CD4-positive, alpha-beta T cell treated with Interleukin-17A for 1 hour (primary cell): ENCODE measurements around the gene SEC61A1.

Source experiments
- DNase-seq: peaks from one replicate; pipeline ENCODE4 v3.0.0-alpha.2; 2020

The SEC61A1 gene

GRCh38 chr3:128060473-128061381 lies 8.5 kb downstream of the SEC61A1 start:
- DNase-seq, result no peak

DNA sequence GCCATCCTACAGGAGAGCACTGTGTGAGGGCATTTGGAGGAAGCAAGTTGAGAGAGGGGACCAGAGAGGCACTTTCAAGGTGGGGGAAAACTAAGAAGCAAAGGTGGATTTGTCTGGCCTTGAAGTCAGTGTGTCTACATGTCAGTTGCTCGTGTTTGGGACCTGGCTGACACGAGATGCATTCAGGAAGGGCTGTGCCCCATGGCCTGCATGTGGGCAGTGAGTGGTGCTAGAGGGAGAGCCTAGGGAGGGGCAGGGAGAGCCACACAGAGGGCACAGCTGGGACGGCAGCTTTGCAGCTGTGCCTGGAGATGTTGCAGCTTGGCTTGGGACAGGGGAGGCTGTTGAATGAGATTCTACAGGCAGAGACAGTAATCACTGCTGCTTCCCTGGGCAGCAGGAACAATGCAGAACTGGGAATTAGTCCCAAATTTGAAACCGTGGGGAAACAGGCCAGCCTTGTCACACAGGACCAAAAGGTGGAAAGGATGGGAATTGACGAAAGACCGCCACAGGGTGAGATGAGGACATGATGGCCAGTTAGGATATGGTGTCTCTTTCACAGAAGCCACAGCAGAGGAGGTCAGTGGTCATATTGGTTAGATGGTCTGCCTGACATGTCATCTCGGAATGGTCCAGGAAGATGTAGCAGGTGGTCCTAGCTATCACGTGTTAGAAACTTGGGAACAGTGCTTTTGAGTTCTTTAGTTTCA lies 10.0 kb downstream of the SEC61A1 start:
- no peak for DNase-seq

GRCh38 chr3:128063865-128064264 lies 11.6 kb downstream of the SEC61A1 start:
- DNase-seq, result no peak

- DNase-seq, result no peak
Measured at GRCh38 chr3:128064962-128065361, 12.7 kb downstream of the SEC61A1 start.

GRCh38 chr3:128066114-128066513 lies 13.9 kb downstream of the SEC61A1 start:
- DNase-seq, result no peak

DNA sequence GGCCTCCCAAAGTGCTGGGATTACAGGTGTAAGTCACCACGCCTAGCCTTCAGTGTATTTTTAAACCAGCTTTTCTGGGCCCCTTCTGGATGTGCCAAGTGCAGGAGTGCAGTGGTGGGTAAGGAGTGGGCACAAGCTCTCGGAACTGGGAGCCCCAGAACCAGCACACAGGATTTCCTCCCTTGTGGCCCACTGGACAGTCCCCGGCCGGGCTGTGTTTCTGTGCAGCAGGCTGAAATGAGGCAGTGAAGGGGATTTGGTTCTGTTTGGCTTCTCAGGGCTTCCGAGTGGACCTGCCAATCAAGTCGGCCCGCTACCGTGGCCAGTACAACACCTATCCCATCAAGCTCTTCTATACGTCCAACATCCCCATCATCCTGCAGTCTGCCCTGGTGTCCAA lies 14.4 kb downstream of the SEC61A1 start:
- no peak for DNase-seq

DNA sequence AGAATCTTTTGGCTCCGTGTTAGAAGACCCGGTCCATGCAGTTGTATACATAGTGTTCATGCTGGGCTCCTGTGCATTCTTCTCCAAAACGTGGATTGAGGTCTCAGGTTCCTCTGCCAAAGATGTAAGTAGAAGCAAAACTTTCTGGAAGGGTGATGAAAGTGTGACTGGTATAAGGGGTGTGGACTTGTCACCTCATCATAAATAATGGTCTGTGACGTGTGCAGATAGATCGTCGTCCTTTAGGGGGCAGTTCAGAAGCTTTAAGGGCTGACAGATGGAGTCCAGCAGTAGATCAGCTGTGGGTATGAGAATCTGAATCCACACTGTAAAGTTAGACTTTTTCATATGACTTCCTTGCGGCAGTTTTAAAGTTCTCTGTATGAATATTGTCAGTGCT lies 15.3 kb downstream of the SEC61A1 start:
- DNase-seq, result no peak

DNA sequence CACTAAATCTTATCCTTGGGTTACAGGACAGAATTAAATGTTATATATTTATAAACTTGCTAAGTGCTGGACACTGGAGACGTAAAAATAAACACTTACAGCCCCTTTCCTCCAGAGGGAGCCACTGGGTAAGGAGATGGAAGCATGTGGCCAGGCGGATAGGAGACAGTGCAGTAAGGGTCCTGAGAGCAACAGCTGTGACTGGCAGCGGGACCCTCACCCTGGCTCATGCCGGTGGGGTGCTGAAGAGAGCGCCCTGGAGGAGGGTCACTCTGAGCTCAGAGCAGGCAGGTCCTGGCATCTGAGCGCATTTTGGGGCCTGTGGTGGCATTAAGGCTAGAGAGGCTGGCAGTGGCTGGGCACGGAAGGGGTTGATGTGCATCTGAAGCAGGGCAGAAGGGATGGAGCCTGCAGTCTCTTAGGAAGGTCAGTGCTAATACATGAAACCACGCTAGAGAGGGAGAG lies 16.0 kb downstream of the SEC61A1 start:
- peak; percentile 57 for DNase-seq

DNA sequence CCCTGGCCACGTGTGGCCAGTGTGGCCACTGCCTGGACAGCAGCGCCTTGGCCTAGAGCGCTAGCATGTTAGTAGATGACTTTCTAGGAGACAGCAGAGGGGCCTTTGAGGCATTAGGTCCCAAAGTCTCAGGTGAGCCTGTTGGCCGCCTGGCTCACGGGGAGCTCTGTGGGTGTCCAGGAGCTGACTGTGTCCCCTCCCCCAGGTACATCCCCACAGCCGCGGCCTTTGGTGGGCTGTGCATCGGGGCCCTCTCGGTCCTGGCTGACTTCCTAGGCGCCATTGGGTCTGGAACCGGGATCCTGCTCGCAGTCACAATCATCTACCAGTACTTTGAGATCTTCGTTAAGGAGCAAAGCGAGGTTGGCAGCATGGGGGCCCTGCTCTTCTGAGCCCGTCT lies 17.0 kb downstream of the SEC61A1 start:
- no peak for DNase-seq

DNA sequence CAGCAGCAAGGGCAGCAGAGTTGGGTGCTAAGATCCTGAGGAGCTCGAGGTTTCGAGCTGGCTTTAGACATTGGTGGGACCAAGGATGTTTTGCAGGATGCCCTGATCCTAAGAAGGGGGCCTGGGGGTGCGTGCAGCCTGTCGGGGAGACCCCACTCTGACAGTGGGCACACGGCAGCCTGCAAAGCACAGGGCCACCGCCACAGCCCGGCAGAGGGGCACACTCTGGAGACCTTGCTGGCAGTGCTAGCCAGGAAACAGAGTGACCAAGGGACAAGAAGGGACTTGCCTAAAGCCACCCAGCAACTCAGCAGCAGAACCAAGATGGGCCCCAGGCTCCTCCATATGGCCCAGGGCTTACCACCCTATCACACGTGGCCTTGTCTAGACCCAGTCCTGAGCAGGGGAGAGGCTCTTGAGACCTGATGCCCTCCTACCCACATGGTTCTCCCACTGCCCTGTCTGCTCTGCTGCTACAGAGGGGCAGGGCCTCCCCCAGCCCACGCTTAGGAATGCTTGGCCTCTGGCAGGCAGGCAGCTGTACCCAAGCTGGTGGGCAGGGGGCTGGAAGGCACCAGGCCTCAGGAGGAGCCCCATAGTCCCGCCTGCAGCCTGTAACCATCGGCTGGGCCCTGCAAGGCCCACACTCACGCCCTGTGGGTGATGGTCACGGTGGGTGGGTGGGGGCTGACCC lies 18.8 kb downstream of the SEC61A1 start:
- DNase-seq, result no peak

- DNase-seq, result no peak
Measured at GRCh38 chr3:128071771-128072453, 19.7 kb downstream of the SEC61A1 start.

DNA sequence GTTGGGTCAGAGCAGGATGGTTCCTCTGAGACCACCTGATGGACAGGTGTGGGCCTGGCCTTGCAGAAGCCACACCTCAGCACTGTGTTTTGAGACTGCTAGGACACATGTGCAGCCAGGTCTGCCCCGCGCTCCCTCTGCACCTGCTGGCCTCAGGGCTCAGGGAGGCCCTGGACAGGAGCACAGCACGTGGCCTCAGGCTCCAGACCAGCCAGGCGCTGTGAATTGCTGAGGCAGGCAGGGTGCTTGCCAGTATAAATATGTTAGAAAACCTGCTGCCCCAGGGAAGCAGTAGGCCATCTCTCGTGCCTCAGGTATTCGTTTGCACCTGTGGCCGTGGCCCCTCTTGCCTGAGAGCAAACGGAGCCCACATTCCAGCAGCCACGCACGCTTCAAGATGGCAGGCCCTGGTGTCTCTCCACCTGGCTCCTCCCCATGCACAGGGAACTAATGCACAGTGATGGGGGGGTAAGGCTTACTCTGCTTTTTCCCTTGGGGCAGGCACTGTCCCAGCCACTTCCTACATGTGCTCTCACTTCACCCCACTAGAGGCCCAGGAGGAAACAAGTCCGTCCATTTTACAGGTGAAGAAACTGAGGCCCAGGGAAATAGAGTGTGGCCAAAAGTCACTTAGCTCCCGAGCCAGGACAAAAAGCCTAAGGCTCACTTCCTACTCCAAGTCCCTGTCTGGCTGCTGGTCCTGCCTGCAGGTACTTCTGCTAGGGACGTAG lies 20.4 kb downstream of the SEC61A1 start:
- no peak for DNase-seq

DNA sequence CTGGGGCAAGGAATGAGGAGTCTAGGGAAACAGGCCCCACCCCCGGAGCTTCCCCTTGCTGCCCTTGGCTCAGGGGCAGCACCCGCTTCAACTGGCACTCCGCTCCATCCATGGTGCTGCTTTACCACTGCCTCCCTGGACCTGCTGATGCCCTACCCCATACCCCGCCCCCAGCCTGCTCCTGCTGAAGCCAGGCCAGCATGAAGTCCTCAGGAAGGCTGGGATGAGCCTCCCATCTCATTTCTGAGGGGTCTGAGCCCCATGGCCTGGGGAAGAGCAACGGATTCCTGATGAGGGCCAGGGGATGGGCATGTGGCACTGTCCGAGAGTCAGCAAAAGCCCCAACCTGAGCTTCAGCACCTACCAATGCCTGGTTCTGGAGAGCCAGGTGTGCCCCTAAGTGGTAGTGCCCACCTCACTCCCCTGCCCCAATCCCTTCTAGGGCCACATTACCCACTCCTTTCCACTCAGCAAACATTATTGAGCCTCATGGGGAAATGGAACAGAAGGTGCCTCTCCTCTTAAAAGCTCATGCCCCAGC lies 21.0 kb downstream of the SEC61A1 start:
- DNase-seq, result no peak

GRCh38 chr3:128073807-128074206 lies 21.6 kb downstream of the SEC61A1 start:
- DNase-seq, result no peak

GRCh38 chr3:128074851-128075521 lies 22.7 kb downstream of the SEC61A1 start:
- no peak for DNase-seq

DNA sequence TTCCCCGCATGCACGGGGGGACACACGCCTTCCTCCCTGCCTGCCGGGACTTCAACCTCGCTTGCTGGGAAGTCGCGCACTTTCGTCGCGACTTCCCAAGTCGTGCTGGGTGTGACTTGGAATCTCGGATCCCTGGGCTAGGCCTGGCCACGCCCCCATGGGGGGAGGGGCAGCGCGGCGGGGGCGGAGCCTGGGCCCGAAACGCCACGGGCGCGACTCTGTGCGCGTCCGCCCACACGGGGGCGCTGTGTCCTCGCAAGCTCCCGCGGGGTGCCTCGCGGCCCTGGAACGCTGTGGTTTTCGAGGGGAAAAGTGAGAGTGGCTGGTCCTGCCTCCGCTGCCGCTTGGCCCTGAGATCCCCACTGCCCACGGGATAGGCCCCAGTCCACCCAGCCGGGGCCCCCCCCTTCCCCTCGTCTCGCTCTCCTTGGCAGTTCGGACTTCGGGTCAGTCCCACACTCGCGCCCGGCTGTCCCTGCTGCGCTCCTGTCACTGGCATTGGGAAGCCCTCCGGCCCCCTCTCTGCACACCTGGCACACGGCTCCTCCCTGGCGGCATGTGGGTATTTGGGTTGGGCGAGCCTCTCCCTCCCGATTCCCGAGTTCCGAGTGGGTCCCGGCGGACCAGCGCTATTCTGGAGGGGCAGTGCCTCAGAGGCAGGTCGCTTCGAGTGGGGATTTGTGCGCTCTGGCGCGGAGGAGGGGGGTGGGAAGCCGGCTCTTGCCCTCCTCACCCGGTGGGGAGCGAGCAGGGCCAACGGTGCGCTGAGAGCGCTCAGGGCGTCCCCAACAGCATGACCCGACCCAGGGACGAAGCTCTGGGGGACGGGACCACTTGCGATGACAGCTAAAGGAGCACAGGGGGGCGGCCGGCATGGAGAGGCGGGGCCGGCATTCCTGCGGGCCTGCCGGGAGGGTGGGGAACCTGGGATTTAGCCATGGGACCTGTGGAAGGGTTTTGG lies 23.6 kb downstream of the SEC61A1 start:
- peak; percentile 82 for DNase-seq

- no peak for DNase-seq
Measured at GRCh38 chr3:128076483-128077201, 24.4 kb downstream of the SEC61A1 start.

GRCh38 chr3:128077202-128077624 lies 25.0 kb downstream of the SEC61A1 start:
- DNase-seq, result no peak

GRCh38 chr3:128077665-128078064 lies 25.4 kb downstream of the SEC61A1 start:
- no peak for DNase-seq
